ENCODE results near the gene MAP3K13. TPM values are rescaled to one million over a fixed set of nuclear protein-coding genes. Genes with fewer than 3 reads are reported as not detected.

The MAP3K13 gene
- total and polyA plus RNA-seq, 10 of the 15 experiments (the other 5 are each of a cell fraction or from before 2014, with no cell fraction given): 10.5 to 70.8 (median 26.8) TPM

DNA sequence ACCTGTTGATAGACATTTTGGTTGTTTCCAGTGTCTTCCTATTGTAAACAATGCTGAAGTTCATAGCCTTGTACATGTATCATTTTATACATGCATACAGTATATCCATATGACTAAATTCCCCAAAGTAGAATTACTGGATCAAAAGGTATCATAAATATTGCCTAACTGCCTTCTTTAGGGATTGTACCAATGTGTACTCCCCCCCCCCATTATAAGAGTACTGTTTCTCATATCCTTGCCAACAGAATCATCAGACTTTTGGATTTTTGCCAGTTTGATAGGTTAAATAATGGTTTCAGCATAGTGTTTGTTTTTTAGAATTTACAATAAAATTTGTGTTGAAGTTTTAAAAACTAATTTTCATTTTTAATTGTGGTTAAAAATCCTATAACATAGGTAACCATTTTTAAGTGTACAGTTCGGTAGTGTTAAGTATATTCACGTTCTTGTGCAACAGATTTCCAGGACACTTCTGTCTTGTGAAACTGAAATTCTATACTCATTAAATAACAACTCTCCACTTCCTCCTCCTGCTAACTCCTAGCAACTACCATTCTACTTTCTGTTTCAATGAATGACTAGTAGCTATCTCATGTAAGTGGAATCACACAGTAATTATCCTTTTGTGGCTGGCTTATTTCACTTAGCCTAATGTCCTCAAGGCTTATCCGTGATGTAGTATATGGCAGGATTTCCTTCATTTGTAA is 30.8 kb upstream of the MAP3K13 start (continued):
- TF ChIP-seq, protein P1, sequence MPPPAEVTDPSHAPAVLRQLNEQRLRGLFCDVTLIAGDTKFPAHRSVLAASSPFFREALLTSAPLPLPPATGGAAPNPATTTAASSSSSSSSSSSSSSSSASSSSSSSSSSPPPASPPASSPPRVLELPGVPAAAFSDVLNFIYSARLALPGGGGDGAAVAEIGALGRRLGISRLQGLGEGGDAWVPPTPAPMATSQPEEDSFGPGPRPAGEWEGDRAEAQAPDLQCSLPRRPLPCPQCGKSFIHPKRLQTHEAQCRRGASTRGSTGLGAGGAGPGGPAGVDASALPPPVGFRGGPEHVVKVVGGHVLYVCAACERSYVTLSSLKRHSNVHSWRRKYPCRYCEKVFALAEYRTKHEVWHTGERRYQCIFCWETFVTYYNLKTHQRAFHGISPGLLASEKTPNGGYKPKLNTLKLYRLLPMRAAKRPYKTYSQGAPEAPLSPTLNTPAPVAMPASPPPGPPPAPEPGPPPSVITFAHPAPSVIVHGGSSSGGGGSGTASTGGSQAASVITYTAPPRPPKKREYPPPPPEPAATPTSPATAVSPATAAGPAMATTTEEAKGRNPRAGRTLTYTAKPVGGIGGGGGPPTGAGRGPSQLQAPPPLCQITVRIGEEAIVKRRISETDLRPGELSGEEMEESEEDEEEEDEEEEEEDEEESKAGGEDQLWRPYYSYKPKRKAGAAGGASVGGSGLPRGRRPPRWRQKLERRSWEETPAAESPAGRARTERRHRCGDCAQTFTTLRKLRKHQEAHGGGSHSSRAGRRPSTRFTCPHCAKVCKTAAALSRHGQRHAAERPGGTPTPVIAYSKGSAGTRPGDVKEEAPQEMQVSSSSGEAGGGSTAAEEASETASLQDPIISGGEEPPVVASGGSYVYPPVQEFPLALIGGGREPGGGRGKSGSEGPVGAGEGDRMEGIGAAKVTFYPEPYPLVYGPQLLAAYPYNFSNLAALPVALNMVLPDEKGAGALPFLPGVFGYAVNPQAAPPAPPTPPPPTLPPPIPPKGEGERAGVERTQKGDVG (CRISPR knock-in tag; IDR thresholded peaks at IDR 0.05): no peak
- no peak for TF ChIP-seq KLF5 (IDR thresholded peaks at IDR 0.05; ENCODE audit: partially characterized antibody)
- 0 out of 2 replicates have a peak, but pooled peaks have one; percentile 31 for TF ChIP-seq BCL11A (IDR thresholded peaks at IDR 0.05; ENCODE audit: low read depth, low read length)
- TF ChIP-seq SMAD5 (IDR thresholded peaks at IDR 0.05; ENCODE audit: low read depth): no peak
- no peak; the same call in 1 of the 2 replicates for TF ChIP-seq BMI1 (IDR thresholded peaks at IDR 0.05; ENCODE audit: borderline replicate concordance)
- TF ChIP-seq MYB (IDR thresholded peaks at IDR 0.05; ENCODE audit: borderline replicate concordance, low read depth, low read length): no peak
- no peak for TF ChIP-seq NR2C2 (IDR thresholded peaks at IDR 0.05; ENCODE audit: borderline replicate concordance, control insufficient read depth, insufficient read length, low read depth)
- TF ChIP-seq, protein P2, sequence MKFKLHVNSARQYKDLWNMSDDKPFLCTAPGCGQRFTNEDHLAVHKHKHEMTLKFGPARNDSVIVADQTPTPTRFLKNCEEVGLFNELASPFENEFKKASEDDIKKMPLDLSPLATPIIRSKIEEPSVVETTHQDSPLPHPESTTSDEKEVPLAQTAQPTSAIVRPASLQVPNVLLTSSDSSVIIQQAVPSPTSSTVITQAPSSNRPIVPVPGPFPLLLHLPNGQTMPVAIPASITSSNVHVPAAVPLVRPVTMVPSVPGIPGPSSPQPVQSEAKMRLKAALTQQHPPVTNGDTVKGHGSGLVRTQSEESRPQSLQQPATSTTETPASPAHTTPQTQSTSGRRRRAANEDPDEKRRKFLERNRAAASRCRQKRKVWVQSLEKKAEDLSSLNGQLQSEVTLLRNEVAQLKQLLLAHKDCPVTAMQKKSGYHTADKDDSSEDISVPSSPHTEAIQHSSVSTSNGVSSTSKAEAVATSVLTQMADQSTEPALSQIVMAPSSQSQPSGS (IDR thresholded peaks at IDR 0.05; ENCODE audit: low read length): no peak
- no peak for TF ChIP-seq RAD21 (IDR thresholded peaks at IDR 0.05; ENCODE audit: insufficient read depth, low read depth, low read length)

Data from GM12878 (cell line).